GM12873 (cell line): ENCODE data around the gene CHMP5.

ENCODE experiments used
- TF ChIP-seq, protein P1 (sequence below): IDR thresholded peaks from 2 replicates; pipeline ENCODE4 v1.5.1; 2012; ENCODE audit warnings: low read depth, mild to moderate bottlenecking, moderate library complexity, low read length, control low read depth; ENCODE audit not compliant: insufficient read depth; ENCODE audit errors: missing control alignments

Gene CHMP5

DNA sequence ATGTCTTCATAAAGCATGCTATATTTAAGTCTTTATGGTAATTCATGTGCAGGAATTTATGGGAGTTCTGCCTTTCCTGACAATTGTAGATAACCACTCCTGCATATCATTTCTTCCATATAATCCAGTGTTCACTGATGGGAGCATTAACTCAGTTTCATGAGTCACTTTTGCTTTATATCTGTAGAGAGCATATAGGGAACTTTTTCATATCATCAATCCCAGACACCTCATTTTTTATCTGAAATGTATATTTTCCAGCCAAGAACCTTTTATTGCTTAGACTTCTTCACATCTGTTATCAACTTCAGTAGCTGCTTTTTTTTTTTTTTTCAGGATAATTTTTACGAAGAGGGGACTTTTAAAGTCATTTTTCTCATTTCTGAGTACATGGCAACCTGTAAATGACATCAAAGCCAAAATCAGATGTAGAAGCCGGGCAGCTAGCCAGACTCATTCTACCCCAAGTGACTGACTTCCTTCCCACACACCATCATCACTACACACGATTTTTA is 66.6 kb downstream of the CHMP5 start:
- TF ChIP-seq, protein P1, sequence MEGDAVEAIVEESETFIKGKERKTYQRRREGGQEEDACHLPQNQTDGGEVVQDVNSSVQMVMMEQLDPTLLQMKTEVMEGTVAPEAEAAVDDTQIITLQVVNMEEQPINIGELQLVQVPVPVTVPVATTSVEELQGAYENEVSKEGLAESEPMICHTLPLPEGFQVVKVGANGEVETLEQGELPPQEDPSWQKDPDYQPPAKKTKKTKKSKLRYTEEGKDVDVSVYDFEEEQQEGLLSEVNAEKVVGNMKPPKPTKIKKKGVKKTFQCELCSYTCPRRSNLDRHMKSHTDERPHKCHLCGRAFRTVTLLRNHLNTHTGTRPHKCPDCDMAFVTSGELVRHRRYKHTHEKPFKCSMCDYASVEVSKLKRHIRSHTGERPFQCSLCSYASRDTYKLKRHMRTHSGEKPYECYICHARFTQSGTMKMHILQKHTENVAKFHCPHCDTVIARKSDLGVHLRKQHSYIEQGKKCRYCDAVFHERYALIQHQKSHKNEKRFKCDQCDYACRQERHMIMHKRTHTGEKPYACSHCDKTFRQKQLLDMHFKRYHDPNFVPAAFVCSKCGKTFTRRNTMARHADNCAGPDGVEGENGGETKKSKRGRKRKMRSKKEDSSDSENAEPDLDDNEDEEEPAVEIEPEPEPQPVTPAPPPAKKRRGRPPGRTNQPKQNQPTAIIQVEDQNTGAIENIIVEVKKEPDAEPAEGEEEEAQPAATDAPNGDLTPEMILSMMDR: no peak
